Neuronal stem cell (in vitro differentiated cells): ENCODE measurements around the gene CCT5.
"Not testable (repeated sequence)": the region's sequence is repeated elsewhere in the genome, so short reads cannot be mapped to it uniquely, and the experiment has no call there.

Source experiments
- DNase-seq: peaks from one replicate; pipeline ENCODE4 v3.0.0-alpha.2; 2013; ENCODE audit warnings: low spot score
- H2AFZ ChIP-seq: one replicate; pipeline ENCODE4 v1.6.1; 2013; ENCODE audit warnings: mild to moderate bottlenecking, low read length, inconsistent platforms
- H2AK5ac ChIP-seq: 2 replicates; pipeline ENCODE4 v1.6.1; 2013; ENCODE audit warnings: low read depth, mild to moderate bottlenecking, inconsistent platforms, low read length, moderate library complexity, mixed read lengths
- H2BK120ac ChIP-seq: 2 replicates; pipeline ENCODE4 v1.6.1; 2013; ENCODE audit warnings: low read depth, mild to moderate bottlenecking, inconsistent platforms, low read length, moderate library complexity, mixed read lengths
- H2BK12ac ChIP-seq: one replicate; pipeline ENCODE4 v1.6.1; 2013; ENCODE audit warnings: low read length, inconsistent platforms
- H2BK15ac ChIP-seq: 2 replicates; pipeline ENCODE4 v1.6.1; 2013; ENCODE audit warnings: mild to moderate bottlenecking, low read length, inconsistent platforms, mixed read lengths
- H2BK5ac ChIP-seq: one replicate; pipeline ENCODE4 v1.6.1; 2013; ENCODE audit warnings: inconsistent platforms, mild to moderate bottlenecking, low read length, moderate library complexity
- H3K14ac ChIP-seq: one replicate; pipeline ENCODE4 v1.6.1; 2013; ENCODE audit warnings: low read length, inconsistent platforms
- H3K18ac ChIP-seq: 2 replicates; pipeline ENCODE4 v1.6.1; 2013; ENCODE audit warnings: low read length, inconsistent platforms
- H3K23ac ChIP-seq: 2 replicates; pipeline ENCODE4 v1.6.1; 2013; ENCODE audit warnings: low read depth, mild to moderate bottlenecking, mixed read lengths, low read length, inconsistent platforms; ENCODE audit not compliant: poor library complexity
- H3K27ac ChIP-seq: replicated peaks from 3 replicates; pipeline ENCODE4 v1.5.1; 2013; ENCODE audit warnings: low read length, inconsistent platforms
- H3K27me3 ChIP-seq, 3 experiments: 2 replicates each; pipeline ENCODE4 v1.6.1; 2013; ENCODE audit warnings: low read length in 3 of 3, mild to moderate bottlenecking in 2 of 3, inconsistent platforms in 1 of 3, low read depth in 1 of 3, mixed read lengths in 1 of 3, moderate library complexity in 1 of 3; ENCODE audit not compliant: control insufficient read depth in 3 of 3, insufficient read depth in 3 of 3
- H3K36me3 ChIP-seq, 2 donors: replicated peaks in 1 of 2; 2 replicates each; pipeline ENCODE4 v1.6.1; 2013; ENCODE audit warnings: low read length in 2 of 2; ENCODE audit not compliant: control insufficient read depth in 2 of 2, insufficient read depth in 2 of 2
- H3K4ac ChIP-seq: 2 replicates; pipeline ENCODE4 v1.6.1; 2013; ENCODE audit warnings: inconsistent platforms, mild to moderate bottlenecking, low read length, moderate library complexity
- H3K4me1 ChIP-seq, 2 donors: 1 replicate in 1 of 2; 2 replicates in 1 of 2; pipeline ENCODE4 v1.6.1; 2013; ENCODE audit warnings: low read length in 2 of 2, low read depth in 1 of 2; ENCODE audit not compliant: control insufficient read depth in 2 of 2, insufficient read depth in 1 of 2
- H3K4me2 ChIP-seq: one replicate; pipeline ENCODE4 v1.6.1; 2013; ENCODE audit warnings: mild to moderate bottlenecking, low read length, inconsistent platforms; ENCODE audit not compliant: insufficient read depth, poor library complexity, severe bottlenecking
- H3K4me3 ChIP-seq, 2 donors: 2 replicates each; pipeline ENCODE4 v1.5.1; 2013; ENCODE audit warnings: low read length in 2 of 2, mild to moderate bottlenecking in 2 of 2, inconsistent platforms in 1 of 2, moderate library complexity in 1 of 2
- H3K79me1 ChIP-seq: one replicate; pipeline ENCODE4 v1.6.1; 2013; ENCODE audit warnings: low read depth, mild to moderate bottlenecking, inconsistent platforms, low read length, moderate library complexity
- H3K9ac ChIP-seq: one replicate; pipeline ENCODE4 v1.6.1; 2013; ENCODE audit warnings: mild to moderate bottlenecking, low read depth, low read length, inconsistent platforms; ENCODE audit not compliant: poor library complexity
- H3K9me3 ChIP-seq, 2 donors: replicated peaks in 1 of 2; 2 replicates each; pipeline versions ENCODE3 to v1.6.1; 2013; ENCODE audit warnings: low read length in 2 of 2, mild to moderate bottlenecking in 2 of 2, inconsistent platforms in 1 of 2, low read depth in 1 of 2, mixed read lengths in 1 of 2, moderate library complexity in 1 of 2; ENCODE audit not compliant: control insufficient read depth in 2 of 2, insufficient read depth in 1 of 2
- H4K8ac ChIP-seq: one replicate; pipeline ENCODE4 v1.6.1; 2013; ENCODE audit warnings: low read depth, mild to moderate bottlenecking, inconsistent platforms, low read length, moderate library complexity
- H4K91ac ChIP-seq: one replicate; pipeline ENCODE4 v1.6.1; 2013; ENCODE audit warnings: low read length, low read depth, mild to moderate bottlenecking, inconsistent platforms; ENCODE audit not compliant: poor library complexity
- WGBS, 2 donors: extraction: QIAGEN DNeasy Blood & Tissue Kit; methylation state at CpG; one replicate each; pipeline ENCODE4 v1.1.7; 2013; ENCODE audit warnings: missing lambda C conversion rate in 2 of 2, mixed read lengths in 1 of 2; ENCODE audit not compliant: insufficient read length in 2 of 2, insufficient replicate concordance in 1 of 2; ENCODE audit errors: extremely low coverage in 2 of 2; 5-methylcytosine and 5-hydroxymethylcytosine counted together

Gene CCT5

DNA sequence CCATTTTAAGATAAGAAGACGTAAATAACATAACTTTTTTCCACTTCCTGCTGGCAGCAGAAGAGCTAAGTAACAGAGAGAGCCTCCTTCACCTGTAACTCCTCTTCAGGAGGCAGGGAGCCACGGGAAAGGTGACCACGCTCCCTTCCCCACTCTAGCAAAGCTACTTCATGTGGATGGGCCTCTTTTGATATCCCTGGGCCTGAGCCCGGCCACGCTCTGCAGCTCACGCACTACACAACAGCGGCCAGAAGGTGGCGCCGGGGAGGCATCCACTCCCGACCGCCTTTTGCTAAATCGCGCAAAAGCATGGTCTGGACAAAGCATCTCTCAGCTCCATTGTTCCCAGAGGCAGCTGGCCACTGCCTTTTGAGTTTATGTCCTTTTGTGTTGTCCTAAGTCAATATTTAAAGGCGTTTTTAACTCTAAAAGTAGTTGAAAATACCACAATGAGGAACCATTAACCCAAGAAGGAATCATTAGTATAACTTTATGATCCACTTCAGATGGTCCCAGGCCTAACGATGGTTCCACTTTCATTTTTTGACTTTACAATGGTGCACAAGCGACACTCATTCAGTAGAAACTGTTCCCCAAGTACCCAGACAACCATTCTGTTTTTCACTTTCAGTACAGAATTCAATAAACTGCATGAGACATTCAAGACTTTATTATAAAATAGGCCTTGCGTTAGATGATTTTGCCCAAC lies 34.0 kb downstream of the CCT5 start:
- DNase-seq, result peak; percentile 80
- Histone ChIP-seq H2BK120ac (no peak overlapping the region), H4K8ac (no peak overlapping the region), H3K9me3 (no peaks in the 10 kb centered on the region), H2BK5ac (no peak overlapping the region), H3K18ac (no peak overlapping the region), H3K9ac (no peak overlapping the region), H3K27me3 (no peaks in the 10 kb centered on the region), H3K4me3 (no peak overlapping the region), H2BK12ac (no peak overlapping the region), H2BK15ac (no peak overlapping the region), H2AFZ (peak overlapping the region; percentile 81), H3K23ac (no peak overlapping the region), H3K14ac (no peak overlapping the region), H3K4ac (no peak overlapping the region), H4K91ac (no peak overlapping the region), H3K36me3 (peaks cover 6 to 20% of the 10 kb centered on the region in 2 donors), H3K4me1 (peaks cover 5 to 7% of the 10 kb centered on the region in 2 donors), H3K27ac (no peak overlapping the region), H2AK5ac (no peak overlapping the region), H3K79me1 (no peaks in the 10 kb centered on the region), H3K4me2 (no peak overlapping the region)
- WGBS, 2 donors, result no CpG with 5 or more reads among the region's 17 CpGs

DNA sequence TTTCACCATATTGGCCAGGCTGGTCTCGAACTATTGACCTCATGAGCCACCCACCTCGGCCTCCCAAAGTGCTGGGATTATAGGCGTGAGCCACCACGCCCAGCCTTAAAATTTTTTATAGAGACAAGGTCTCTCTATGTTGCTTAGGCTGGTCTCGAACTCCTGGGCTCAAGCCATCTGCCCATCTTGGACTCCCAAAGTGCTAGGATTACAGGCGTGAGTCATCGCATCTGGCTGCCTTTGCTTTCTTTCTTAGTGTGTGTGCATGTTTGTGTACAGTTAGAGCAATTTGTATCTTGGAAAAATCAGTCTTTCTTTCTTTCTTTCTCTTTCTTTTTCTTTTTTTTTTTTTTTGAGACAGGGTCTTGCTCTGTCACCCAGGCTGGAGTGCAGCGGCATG lies 35.3 kb downstream of the CCT5 start:
- H3K27ac ChIP-seq, H2BK12ac ChIP-seq, H4K91ac ChIP-seq, H4K8ac ChIP-seq, H2BK120ac ChIP-seq, H3K23ac ChIP-seq, H3K4me3 ChIP-seq, H2AK5ac ChIP-seq, H3K79me1 ChIP-seq, H3K27me3 ChIP-seq, H3K14ac ChIP-seq, H3K4me1 ChIP-seq, H3K4ac ChIP-seq, H2BK15ac ChIP-seq, H2AFZ ChIP-seq, H2BK5ac ChIP-seq, H3K9ac ChIP-seq, H3K9me3 ChIP-seq, DNase-seq, H3K18ac ChIP-seq: not testable (repeated sequence)
- H3K36me3 ChIP-seq, result peaks cover 6 to 32% of the 10 kb centered on the region in 2 donors
- H3K4me2 ChIP-seq, result peak overlapping the region; percentile 18
- WGBS, 2 donors, result no CpG with 5 or more reads among the region's 8 CpGs

DNA sequence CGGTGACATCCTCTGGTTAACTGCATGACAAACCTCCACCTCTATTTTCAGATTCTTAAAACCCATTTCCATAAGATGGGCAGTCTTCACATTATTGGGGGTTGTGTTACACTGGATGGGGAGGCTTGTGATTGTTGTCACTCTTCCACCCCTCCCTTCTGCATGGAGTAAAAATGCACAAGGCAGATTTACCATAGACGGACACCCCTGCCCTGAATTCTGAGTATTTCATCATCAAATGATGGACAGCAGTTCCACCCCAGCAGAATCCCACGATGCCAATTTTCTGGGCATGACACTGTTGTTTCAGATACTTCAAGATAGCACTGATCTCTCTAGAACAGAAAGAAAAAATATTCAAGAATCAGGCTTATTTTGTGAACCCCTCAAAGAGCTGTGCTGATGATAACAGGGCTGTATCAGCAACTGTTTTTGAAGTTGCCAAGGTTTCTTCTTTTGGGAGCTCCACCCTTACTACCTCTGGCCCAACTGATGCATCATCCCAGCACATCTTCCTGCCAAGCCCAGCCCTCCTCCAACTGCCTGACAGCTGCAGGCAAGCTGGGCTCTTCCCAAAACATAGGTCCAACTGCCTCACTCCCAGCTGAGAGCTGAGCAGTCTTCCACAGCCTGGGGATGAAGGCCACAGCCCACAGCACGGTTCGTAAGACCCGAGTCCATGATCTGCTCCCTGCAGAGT lies 36.2 kb downstream of the CCT5 start:
- Histone ChIP-seq H2BK15ac (no peak overlapping the region), H3K14ac (peak overlapping the region; percentile 27), H3K27me3 (no peaks in the 10 kb centered on the region), H3K9ac (no peak overlapping the region), H2BK12ac (no peak overlapping the region), H3K36me3 (peaks cover 6 to 33% of the 10 kb centered on the region in 2 donors), H4K91ac (no peak overlapping the region), H3K9me3 (no peaks in the 10 kb centered on the region), H3K18ac (no peak overlapping the region), H4K8ac (no peak overlapping the region), H3K4me1 (peaks cover 7 to 8% of the 10 kb centered on the region in 2 donors), H3K23ac (no peak overlapping the region), H2AK5ac (no peak overlapping the region), H2BK5ac (no peak overlapping the region), H3K4me2 (no peak overlapping the region), H2AFZ (no peak overlapping the region), H2BK120ac (no peak overlapping the region), H3K27ac (no peak overlapping the region), H3K4ac (no peak overlapping the region), H3K4me3 (no peak overlapping the region), H3K79me1 (no peaks in the 10 kb centered on the region)
- no peak for DNase-seq
- WGBS, 2 donors, result no CpG with 5 or more reads among the region's 6 CpGs

DNA sequence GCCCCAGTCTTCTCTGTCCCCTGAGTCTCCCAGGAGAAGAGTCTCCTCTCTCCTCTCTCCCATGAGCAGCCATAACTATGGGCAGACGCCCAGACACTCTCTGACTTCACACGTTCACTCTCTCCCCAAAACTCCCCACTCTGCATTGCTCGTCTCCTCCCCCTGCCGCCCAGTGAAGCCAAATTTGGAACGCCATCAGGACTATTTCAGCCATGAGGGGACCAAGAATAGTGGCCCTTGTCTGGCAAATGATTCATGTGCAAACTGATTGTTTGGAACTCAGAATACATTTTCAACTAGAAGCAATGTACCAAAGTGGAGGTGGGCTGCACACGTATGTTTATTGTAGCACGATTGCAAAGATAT lies 36.8 kb downstream of the CCT5 start:
- Histone ChIP-seq H3K4me2 (no peak overlapping the region), H3K79me1 (no peaks in the 10 kb centered on the region), H3K36me3 (peaks cover 6 to 33% of the 10 kb centered on the region in 2 donors), H4K8ac (no peak overlapping the region), H2BK5ac (no peak overlapping the region), H3K27ac (no peak overlapping the region), H3K4me1 (peaks cover 7 to 8% of the 10 kb centered on the region in 2 donors), H3K14ac (peak overlapping the region; percentile 27), H3K9me3 (no peaks in the 10 kb centered on the region), H2AK5ac (no peak overlapping the region), H2BK120ac (no peak overlapping the region), H2BK12ac (no peak overlapping the region), H3K27me3 (no peaks in the 10 kb centered on the region), H3K4me3 (no peak overlapping the region), H4K91ac (no peak overlapping the region), H3K18ac (no peak overlapping the region), H3K23ac (no peak overlapping the region), H2BK15ac (no peak overlapping the region), H2AFZ (no peak overlapping the region), H3K4ac (no peak overlapping the region), H3K9ac (no peak overlapping the region)
- DNase-seq, result no peak
- whole genome bisulfite sequencing, 2 donors, result no CpG with 5 or more reads among the region's 7 CpGs
